Breast epithelium (tissue), 4 donors: ENCODE data around the gene SLC10A3. TPM values are rescaled to one million over a fixed set of nuclear protein-coding genes. Genes with fewer than 3 reads are reported as not detected.

Experiments
- DNase-seq, 2 donors: peaks; one replicate each; pipeline ENCODE4 v3.0.0-alpha.2; 2019; ENCODE audit warnings: low spot score in 2 of 2
- H3K27ac ChIP-seq, 2 donors: fragments of 200-600 bp; sonication (generic) in 1 of 2; one replicate each; pipeline ENCODE4 v1.5.1; 2016 to 2019; ENCODE audit warnings: mild to moderate bottlenecking in 1 of 2
- H3K27me3 ChIP-seq, 2 donors: fragments of 200-600 bp; sonication (generic) in 1 of 2; one replicate each; pipeline versions ENCODE4 v1.5.1 to v1.6.0; 2017 to 2019; ENCODE audit warnings: control low read depth in 1 of 2, mild to moderate bottlenecking in 1 of 2
- H3K36me3 ChIP-seq: fragments of 200-600 bp; one replicate; pipeline ENCODE4 v1.5.1; 2019
- H3K4me1 ChIP-seq, 2 donors: fragments of 200-600 bp; sonication (generic); one replicate each; pipeline ENCODE4 v1.5.1; 2016 to 2019; ENCODE audit warnings: control low read depth in 1 of 2
- H3K4me3 ChIP-seq, 3 donors: fragments of 200-600 bp; sonication (generic); 1 replicate in 2 of 3; 2 replicates in 1 of 3; pipeline ENCODE4 v1.5.1; 2016 to 2019; ENCODE audit warnings: mild to moderate bottlenecking in 3 of 3, moderate library complexity in 2 of 3
- H3K9me3 ChIP-seq, 2 donors: fragments of 200-600 bp; sonication (generic) in 1 of 2; one replicate each; pipeline ENCODE4 v1.5.1; 2016 to 2019; ENCODE audit warnings: control low read depth in 1 of 2
- POLR2A ChIP-seq: fragments of 450-650 bp; IDR thresholded peaks from one replicate; pipeline ENCODE4 v1.6.1; 2016; ENCODE audit warnings: antibody characterized with exemption, mild to moderate bottlenecking, moderate library complexity
- POLR2AphosphoS5 ChIP-seq, 3 donors: sonication (generic); formaldehyde crosslinking; IDR thresholded peaks; one replicate each; pipeline ENCODE4 v1.6.1; 2017; ENCODE audit warnings: antibody characterized with exemption in 3 of 3
- intact Hi-C: fragments of 100-400 bp; cut with DNase I; formaldehyde crosslinking; loops from one replicate; pipeline ENCODE4 v1.15.1; 2023; ENCODE audit warnings: low total_unique reads
- total RNA-seq, 3 donors: library from RNA; depleted of rRNA; stranded (reverse); fragments of >200 nt; gene quantifications; one replicate each; pipeline ENCODE4 v1.1.0, GENCODE V29; 2016
- TF ChIP-seq, protein P1 (sequence below), 3 donors: fragments of 450-650 bp; IDR thresholded peaks; one replicate each; pipeline ENCODE4 v1.5.1; 2016 to 2017; ENCODE audit warnings: antibody characterized with exemption in 3 of 3, mild to moderate bottlenecking in 3 of 3, moderate library complexity in 3 of 3

The SLC10A3 gene
- total RNA-seq, 3 donors from 2014 or later: 17.0 to 24.0 (median 19.5) TPM

DNA sequence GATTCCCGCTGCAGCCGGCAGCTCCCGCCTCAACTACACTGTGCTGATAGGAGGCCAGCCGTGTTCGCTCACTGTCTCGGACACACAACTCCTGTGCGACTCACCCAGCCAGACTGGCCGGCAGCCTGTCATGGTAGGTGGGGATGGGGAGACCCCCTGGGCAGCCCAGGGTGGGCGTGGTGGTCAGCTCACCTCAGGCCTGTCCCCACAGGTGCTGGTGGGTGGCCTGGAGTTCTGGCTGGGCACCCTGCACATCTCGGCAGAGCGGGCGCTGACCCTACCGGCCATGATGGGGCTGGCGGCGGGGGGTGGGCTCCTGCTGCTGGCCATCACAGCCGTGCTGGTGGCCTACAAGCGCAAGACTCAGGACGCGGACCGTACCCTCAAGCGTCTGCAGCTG is 22.9 kb downstream of the SLC10A3 start:
- H3K27me3 ChIP-seq: peaks cover 0 to 33% of the 10 kb centered on the region in 2 donors
- H3K4me3 ChIP-seq: no peak overlapping the region
- H3K9me3 ChIP-seq: peaks cover 0 to 3% of the 10 kb centered on the region in 2 donors
- intact Hi-C loops: no loop called here
- H3K36me3 ChIP-seq: no peaks in the 10 kb centered on the region
- TF ChIP-seq POLR2A (no peak), POLR2AphosphoS5 (IDR thresholded peaks at IDR 0.05) (no peak)
- TF ChIP-seq, protein P1, sequence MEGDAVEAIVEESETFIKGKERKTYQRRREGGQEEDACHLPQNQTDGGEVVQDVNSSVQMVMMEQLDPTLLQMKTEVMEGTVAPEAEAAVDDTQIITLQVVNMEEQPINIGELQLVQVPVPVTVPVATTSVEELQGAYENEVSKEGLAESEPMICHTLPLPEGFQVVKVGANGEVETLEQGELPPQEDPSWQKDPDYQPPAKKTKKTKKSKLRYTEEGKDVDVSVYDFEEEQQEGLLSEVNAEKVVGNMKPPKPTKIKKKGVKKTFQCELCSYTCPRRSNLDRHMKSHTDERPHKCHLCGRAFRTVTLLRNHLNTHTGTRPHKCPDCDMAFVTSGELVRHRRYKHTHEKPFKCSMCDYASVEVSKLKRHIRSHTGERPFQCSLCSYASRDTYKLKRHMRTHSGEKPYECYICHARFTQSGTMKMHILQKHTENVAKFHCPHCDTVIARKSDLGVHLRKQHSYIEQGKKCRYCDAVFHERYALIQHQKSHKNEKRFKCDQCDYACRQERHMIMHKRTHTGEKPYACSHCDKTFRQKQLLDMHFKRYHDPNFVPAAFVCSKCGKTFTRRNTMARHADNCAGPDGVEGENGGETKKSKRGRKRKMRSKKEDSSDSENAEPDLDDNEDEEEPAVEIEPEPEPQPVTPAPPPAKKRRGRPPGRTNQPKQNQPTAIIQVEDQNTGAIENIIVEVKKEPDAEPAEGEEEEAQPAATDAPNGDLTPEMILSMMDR (IDR thresholded peaks at IDR 0.05): no peak
- no peak overlapping the region for H3K27ac ChIP-seq
- H3K4me1 ChIP-seq: no peaks in the 10 kb centered on the region
- no peak for DNase-seq

DNA sequence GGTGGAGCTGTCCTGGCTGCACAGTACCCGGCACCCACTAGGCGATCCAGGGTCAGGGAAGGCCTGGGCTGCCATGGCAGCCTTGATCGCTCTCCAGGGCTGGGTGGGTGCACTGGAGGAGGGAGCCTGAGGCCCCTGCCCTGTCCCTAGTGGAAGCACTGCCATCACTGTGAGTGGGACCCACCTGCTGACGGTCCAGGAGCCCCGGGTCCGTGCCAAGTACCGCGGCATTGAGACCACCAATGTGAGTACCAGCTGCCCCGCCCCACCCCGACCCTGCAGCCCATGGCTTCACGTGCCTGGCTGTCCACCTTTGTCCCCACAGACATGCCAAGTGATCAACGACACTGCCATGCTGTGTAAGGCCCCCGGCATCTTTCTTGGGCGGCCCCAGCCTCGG is 23.5 kb downstream of the SLC10A3 start:
- no peaks in the 10 kb centered on the region for H3K36me3 ChIP-seq
- no peak for DNase-seq

DNA sequence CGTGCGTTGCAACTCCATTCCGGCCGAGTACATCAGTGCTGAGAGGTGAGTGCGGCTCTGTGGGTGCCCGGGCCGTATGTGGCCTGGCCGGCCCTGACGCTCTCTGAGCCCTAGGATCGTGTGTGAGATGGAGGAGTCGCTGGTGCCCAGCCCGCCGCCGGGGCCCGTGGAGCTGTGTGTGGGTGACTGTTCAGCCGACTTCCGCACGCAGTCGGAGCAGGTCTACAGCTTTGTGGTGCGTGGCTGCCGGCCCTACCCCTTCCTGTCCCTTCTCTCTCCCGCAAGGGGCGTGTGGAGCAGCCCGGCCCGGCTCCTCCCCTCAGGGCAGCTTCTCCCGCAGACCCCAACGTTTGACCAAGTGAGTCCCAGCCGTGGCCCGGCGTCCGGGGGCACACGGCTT is 24.4 kb downstream of the SLC10A3 start:
- intact Hi-C loops: no loop called here

More for the DNA sequence above, 23.5 kb downstream of the SLC10A3 start:
- Histone ChIP-seq H3K9me3 (peaks cover 0 to 3% of the 10 kb centered on the region in 2 donors), H3K27me3 (peaks cover 0 to 29% of the 10 kb centered on the region in 2 donors), H3K4me3 (no peak overlapping the region), H3K4me1 (no peaks in the 10 kb centered on the region), H3K27ac (no peak overlapping the region)
- intact Hi-C loops: no loop called here
- TF ChIP-seq, protein P1 (IDR thresholded peaks at IDR 0.05): no peak
- no peak for TF ChIP-seq POLR2AphosphoS5 (IDR thresholded peaks at IDR 0.05)
- TF ChIP-seq POLR2A: no peak

DNA sequence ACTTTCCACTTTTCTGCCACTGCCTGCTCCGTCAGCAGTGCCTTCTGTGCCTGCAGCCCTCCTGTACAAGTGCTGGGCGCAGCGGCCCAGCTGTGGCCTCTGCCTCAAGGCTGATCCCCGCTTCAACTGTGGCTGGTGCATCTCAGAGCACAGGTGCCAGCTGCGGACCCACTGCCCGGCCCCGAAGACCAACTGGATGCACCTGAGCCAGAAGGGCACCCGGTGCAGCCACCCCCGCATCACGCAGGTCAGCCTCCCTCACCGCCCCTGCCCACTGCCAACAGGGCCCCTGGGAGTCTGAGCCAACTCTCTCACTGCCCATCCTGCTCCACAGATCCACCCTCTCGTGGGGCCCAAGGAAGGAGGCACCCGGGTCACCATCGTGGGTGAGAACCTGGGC is 24.8 kb downstream of the SLC10A3 start:
- intact Hi-C loops: no loop called here
- Histone ChIP-seq H3K27ac (no peak overlapping the region), H3K4me3 (no peak overlapping the region), H3K9me3 (peaks cover 0 to 3% of the 10 kb centered on the region in 2 donors), H3K36me3 (no peaks in the 10 kb centered on the region), H3K27me3 (peaks cover 0 to 29% of the 10 kb centered on the region in 2 donors), H3K4me1 (no peaks in the 10 kb centered on the region)
- TF ChIP-seq, protein P1 (IDR thresholded peaks at IDR 0.05): no peak
- TF ChIP-seq POLR2AphosphoS5 (IDR thresholded peaks at IDR 0.05) (no peak), POLR2A (no peak)
- no peak for DNase-seq

More for the DNA sequence above, 24.4 kb downstream of the SLC10A3 start:
- Histone ChIP-seq H3K27ac (no peak overlapping the region), H3K4me3 (no peak overlapping the region), H3K9me3 (peaks cover 0 to 3% of the 10 kb centered on the region in 2 donors), H3K27me3 (peaks cover 0 to 29% of the 10 kb centered on the region in 2 donors), H3K4me1 (no peaks in the 10 kb centered on the region), H3K36me3 (no peaks in the 10 kb centered on the region)
- no peak for TF ChIP-seq POLR2A
- TF ChIP-seq POLR2AphosphoS5 (IDR thresholded peaks at IDR 0.05): no peak
- TF ChIP-seq, protein P1 (IDR thresholded peaks at IDR 0.05): no peak
- no peak for DNase-seq

DNA sequence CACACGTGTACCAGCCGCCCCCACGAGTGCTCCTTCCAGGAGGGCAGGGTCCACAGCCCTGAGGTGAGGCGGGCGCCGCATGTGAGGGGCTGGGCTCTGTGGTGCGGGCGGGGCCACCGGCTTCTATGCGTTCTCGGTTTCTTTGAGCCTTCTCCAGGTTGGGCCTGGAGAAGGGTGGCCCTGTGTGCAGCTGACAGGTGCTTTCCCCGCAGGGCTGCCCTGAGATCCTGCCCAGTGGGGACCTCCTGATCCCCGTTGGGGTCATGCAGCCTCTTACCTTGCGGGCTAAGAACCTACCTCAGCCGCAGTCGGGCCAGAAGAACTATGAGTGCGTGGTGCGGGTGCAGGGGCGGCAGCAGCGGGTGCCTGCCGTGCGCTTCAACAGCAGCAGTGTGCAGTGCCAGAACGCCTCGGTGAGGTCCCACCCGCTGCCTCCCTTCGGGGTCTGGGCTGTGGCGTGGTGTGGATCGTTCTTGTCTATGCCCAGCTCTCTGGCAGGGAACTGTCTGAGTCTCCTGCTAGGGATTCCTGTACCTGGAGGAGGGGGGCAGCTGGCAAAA is 25.5 kb downstream of the SLC10A3 start:
- TF ChIP-seq POLR2A (no peak), POLR2AphosphoS5 (IDR thresholded peaks at IDR 0.05) (no peak)
- TF ChIP-seq, protein P1 (IDR thresholded peaks at IDR 0.05): no peak

More for the DNA sequence above, 25.5 kb downstream of the SLC10A3 start:
- no peaks in the 10 kb centered on the region for H3K4me1 ChIP-seq
- no peak for DNase-seq
- no peaks in the 10 kb centered on the region for H3K36me3 ChIP-seq
- no peak overlapping the region for H3K27ac ChIP-seq
- intact Hi-C loops: no loop called here
- H3K27me3 ChIP-seq: peaks cover 0 to 29% of the 10 kb centered on the region in 2 donors
- H3K4me3 ChIP-seq: no peak overlapping the region
- peaks cover 0 to 3% of the 10 kb centered on the region in 2 donors for H3K9me3 ChIP-seq
